ENCODE data around the gene USP10. TPM values are rescaled to one million over a fixed set of nuclear protein-coding genes. Genes with fewer than 3 reads are reported as not detected.

USP10 gene
- total RNA-seq, 5 donors from 2014 or later (not counting 1 experiment from before 2014, with no cell fraction given), result 80.4 to 122 (median 104) TPM

GRCh38 chr16:84823484-84823883 lies 123.7 kb downstream of the USP10 start:
- Histone ChIP-seq H3K27ac (ENCODE audit: low read length) (no peak overlapping the region), H3K4me1 (ENCODE audit: control insufficient read depth in 1 of 2, extremely low read depth in 1 of 2, insufficient read depth in 2 of 2, low read length in 2 of 2) (peaks cover 7 to 16% of the 10 kb centered on the region in 2 experiments), H3K36me3 (ENCODE audit: control insufficient read depth in 2 of 2, extremely low read depth in 1 of 2, insufficient read depth in 1 of 2, low read length in 1 of 2) (no peaks in the 10 kb centered on the region), H3K27me3 (replicated peaks in 1 of 2; ENCODE audit: control insufficient read depth in 2 of 2, extremely low read depth in 1 of 2, insufficient read depth in 2 of 2, low read length in 1 of 2) (peaks cover 0 to 77% of the 10 kb centered on the region in 2 experiments), H3K9me3 (no peaks in the 10 kb centered on the region), H3K4me3 (ENCODE audit: control insufficient read depth in 1 of 2, extremely low read depth in 1 of 2, low read length in 1 of 2) (no peak overlapping the region)
- Mint-ChIP-seq H3K36me3 (no peaks in the 10 kb centered on the region), H3K27me3 (peaks cover 17 to 32% of the 10 kb centered on the region in 2 donors), H3K9me3 (no peaks in the 10 kb centered on the region), H3K4me1 (peaks cover 11 to 18% (median 16%) of the 10 kb centered on the region in 3 donors), H3K4me3 (no peak overlapping the region), H3K27ac (no peak overlapping the region)
- CTCF ChIA-PET, result interaction anchor here (0.6 kb wide), 2 partner anchors 16 to 67 kb away, joined by 3 to 4 read pairs; no protein-coding TSS in a partner anchor
- no peak for DNase-seq
- WGBS (ENCODE audit: insufficient coverage), result 82% methylated on average over 5 of the region's 8 CpGs
- POLR2A ChIA-PET, result interaction anchor here in 1 of 2 donors (0.6 kb wide), 1 partner anchor 185 kb away, joined by 4 read pairs; no protein-coding TSS in a partner anchor
- no peak for ATAC-seq (replicated peaks in 1 of 4)

- Histone ChIP-seq H3K4me3 (ENCODE audit: control insufficient read depth in 1 of 2, extremely low read depth in 1 of 2, low read length in 1 of 2) (no peak overlapping the region), H3K9me3 (no peaks in the 10 kb centered on the region), H3K36me3 (ENCODE audit: control insufficient read depth in 2 of 2, extremely low read depth in 1 of 2, insufficient read depth in 1 of 2, low read length in 1 of 2) (no peaks in the 10 kb centered on the region), H3K27me3 (replicated peaks in 1 of 2; ENCODE audit: control insufficient read depth in 2 of 2, extremely low read depth in 1 of 2, insufficient read depth in 2 of 2, low read length in 1 of 2) (peaks cover 0 to 75% of the 10 kb centered on the region in 2 experiments), H3K27ac (ENCODE audit: low read length) (no peak overlapping the region), H3K4me1 (ENCODE audit: control insufficient read depth in 1 of 2, extremely low read depth in 1 of 2, insufficient read depth in 2 of 2, low read length in 2 of 2) (peaks cover 7 to 16% of the 10 kb centered on the region in 2 experiments)
- Mint-ChIP-seq H3K9me3 (no peaks in the 10 kb centered on the region), H3K36me3 (no peaks in the 10 kb centered on the region), H3K27me3 (peaks cover 21 to 36% of the 10 kb centered on the region in 2 donors), H3K4me3 (no peak overlapping the region), H3K4me1 (peaks cover 11 to 18% (median 16%) of the 10 kb centered on the region in 3 donors), H3K27ac (no peak overlapping the region)
- CTCF ChIA-PET, result interaction anchor here in 1 of 2 donors (0.6 kb wide), 1 partner anchor 67 kb away, joined by 4 read pairs; no protein-coding TSS in a partner anchor
- ATAC-seq (replicated peaks in 1 of 4) (no peak), DNase-seq (no peak)
- 38% methylated on average over 4 of the region's 5 CpGs for WGBS (ENCODE audit: insufficient coverage)
- POLR2A ChIA-PET, result interaction anchor here in 1 of 2 donors (0.5 to 0.6 kb wide), 2 partner anchors 184 to 220 kb away, joined by 4 to 7 read pairs; no protein-coding TSS in a partner anchor
Measured at GRCh38 chr16:84823926-84824325, 124.1 kb downstream of the USP10 start.

DNA sequence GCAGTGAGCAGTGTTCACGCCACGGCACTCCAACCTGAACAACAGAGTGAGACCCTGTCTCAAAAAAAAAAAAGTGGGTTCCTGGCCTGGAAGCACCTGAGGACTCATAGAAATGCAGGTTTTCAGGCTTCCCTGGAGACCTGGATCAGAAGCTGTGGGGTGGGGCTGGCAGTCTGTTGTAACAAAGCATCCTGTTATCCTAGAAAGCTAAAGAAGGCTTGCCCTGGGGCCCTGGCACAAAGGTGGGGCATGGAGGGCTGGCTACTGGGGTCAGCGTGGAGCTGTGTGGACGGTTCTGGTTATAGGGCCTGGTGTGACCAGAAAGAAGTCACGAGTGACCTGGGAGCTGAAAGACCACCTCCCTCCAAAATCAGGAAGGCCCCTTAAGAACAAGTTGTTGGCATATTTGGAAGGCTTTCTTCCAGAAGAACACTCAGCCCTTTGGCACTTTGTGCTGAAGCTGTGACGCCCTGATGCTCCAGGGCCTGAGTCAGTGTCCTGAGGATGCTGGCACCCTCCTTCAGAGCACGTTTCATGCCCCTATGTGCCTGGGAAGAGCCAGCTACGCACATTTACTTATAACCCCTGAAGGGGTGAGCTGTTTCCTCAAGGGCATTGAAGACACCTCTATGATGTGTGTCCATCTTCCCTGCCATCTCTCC lies 126.2 kb downstream of the USP10 start:
- Mint-ChIP-seq H3K4me3 (no peak overlapping the region), H3K4me1 (peaks cover 2 to 8% (median 4%) of the 10 kb centered on the region in 3 donors), H3K27me3 (peaks cover 17 to 33% of the 10 kb centered on the region in 2 donors), H3K9me3 (no peaks in the 10 kb centered on the region), H3K27ac (no peak overlapping the region), H3K36me3 (no peaks in the 10 kb centered on the region)
- Histone ChIP-seq H3K9me3 (no peaks in the 10 kb centered on the region), H3K4me1 (ENCODE audit: control insufficient read depth in 1 of 2, extremely low read depth in 1 of 2, insufficient read depth in 2 of 2, low read length in 2 of 2) (peaks cover 0 to 3% of the 10 kb centered on the region in 2 experiments), H3K27me3 (replicated peaks in 1 of 2; ENCODE audit: control insufficient read depth in 2 of 2, extremely low read depth in 1 of 2, insufficient read depth in 2 of 2, low read length in 1 of 2) (peaks cover 2 to 70% of the 10 kb centered on the region in 2 experiments), H3K36me3 (ENCODE audit: control insufficient read depth in 2 of 2, extremely low read depth in 1 of 2, insufficient read depth in 1 of 2, low read length in 1 of 2) (no peaks in the 10 kb centered on the region), H3K4me3 (ENCODE audit: control insufficient read depth in 1 of 2, extremely low read depth in 1 of 2, low read length in 1 of 2) (no peak overlapping the region), H3K27ac (ENCODE audit: low read length) (no peak overlapping the region)
- ATAC-seq (replicated peaks in 1 of 4), result no peak
- POLR2A ChIA-PET, result interaction anchor here in 1 of 2 donors (0.6 kb wide), 1 partner anchor 370 kb away, joined by 3 read pairs; no protein-coding TSS in a partner anchor
- CTCF ChIA-PET, result no interaction called here
- DNase-seq, result no peak
- WGBS (ENCODE audit: insufficient coverage), result 73% methylated on average over 3 of the region's 8 CpGs

DNA sequence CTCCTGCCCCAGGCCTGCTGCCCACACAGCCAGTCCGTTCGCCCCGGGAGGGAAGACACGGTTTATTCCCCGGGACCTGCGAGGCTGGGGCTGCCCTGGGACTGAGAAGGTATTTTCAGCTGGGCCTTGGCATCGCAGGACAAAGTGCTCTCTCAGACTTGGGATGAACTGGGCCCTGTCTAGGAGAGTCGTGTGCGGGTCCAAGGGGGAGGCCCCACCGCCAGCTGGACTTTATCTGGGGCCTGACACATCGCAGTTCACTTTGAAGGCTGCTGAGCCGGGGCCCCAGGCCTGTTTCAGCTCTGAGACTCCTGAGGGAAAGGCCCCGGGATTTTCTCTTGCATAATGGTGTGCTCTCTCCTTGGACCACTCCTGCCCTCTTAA lies 126.8 kb downstream of the USP10 start:
- peaks cover 2 to 66% of the 10 kb centered on the region in 2 experiments for H3K27me3 ChIP-seq (replicated peaks in 1 of 2; ENCODE audit: control insufficient read depth in 2 of 2, extremely low read depth in 1 of 2, insufficient read depth in 2 of 2, low read length in 1 of 2)
- no peak overlapping the region for H3K4me3 ChIP-seq (ENCODE audit: control insufficient read depth in 1 of 2, extremely low read depth in 1 of 2, low read length in 1 of 2)
- WGBS (ENCODE audit: insufficient coverage), result 94% methylated on average over 12 of the region's 13 CpGs
- Mint-ChIP-seq H3K36me3 (no peaks in the 10 kb centered on the region), H3K9me3 (no peaks in the 10 kb centered on the region), H3K4me3 (no peak overlapping the region), H3K4me1 (peaks cover 0 to 4% (median 0%) of the 10 kb centered on the region in 3 donors), H3K27ac (no peak overlapping the region), H3K27me3 (peaks cover 17 to 30% of the 10 kb centered on the region in 2 donors)
- no peak overlapping the region for H3K27ac ChIP-seq (ENCODE audit: low read length)
- no peaks in the 10 kb centered on the region for H3K9me3 ChIP-seq
- no peaks in the 10 kb centered on the region for H3K36me3 ChIP-seq (ENCODE audit: control insufficient read depth in 2 of 2, extremely low read depth in 1 of 2, insufficient read depth in 1 of 2, low read length in 1 of 2)
- CTCF ChIA-PET, result no interaction called here
- no peak for ATAC-seq (replicated peaks in 1 of 4)
- POLR2A ChIA-PET, result no interaction called here
- H3K4me1 ChIP-seq (ENCODE audit: control insufficient read depth in 1 of 2, extremely low read depth in 1 of 2, insufficient read depth in 2 of 2, low read length in 2 of 2), result no peaks in the 10 kb centered on the region
- DNase-seq, result no peak

- no peaks in the 10 kb centered on the region for H3K9me3 Mint-ChIP-seq
- ATAC-seq (replicated peaks in 1 of 4) (no peak), DNase-seq (no peak)
- POLR2A ChIA-PET, result no interaction called here
- Histone ChIP-seq H3K27me3 (replicated peaks in 1 of 2; ENCODE audit: control insufficient read depth in 2 of 2, extremely low read depth in 1 of 2, insufficient read depth in 2 of 2, low read length in 1 of 2) (peaks cover 2 to 62% of the 10 kb centered on the region in 2 experiments), H3K9me3 (no peaks in the 10 kb centered on the region), H3K4me3 (ENCODE audit: control insufficient read depth in 1 of 2, extremely low read depth in 1 of 2, low read length in 1 of 2) (no peak overlapping the region), H3K27ac (ENCODE audit: low read length) (no peak overlapping the region), H3K4me1 (ENCODE audit: control insufficient read depth in 1 of 2, extremely low read depth in 1 of 2, insufficient read depth in 2 of 2, low read length in 2 of 2) (no peaks in the 10 kb centered on the region), H3K36me3 (ENCODE audit: control insufficient read depth in 2 of 2, extremely low read depth in 1 of 2, insufficient read depth in 1 of 2, low read length in 1 of 2) (no peaks in the 10 kb centered on the region)
- CTCF ChIA-PET, result no interaction called here
- H3K27me3 Mint-ChIP-seq, result peaks cover 17 to 28% of the 10 kb centered on the region in 2 donors
- no peak overlapping the region for H3K4me3 Mint-ChIP-seq
- H3K36me3 Mint-ChIP-seq, result no peaks in the 10 kb centered on the region
- no peaks in the 10 kb centered on the region for H3K4me1 Mint-ChIP-seq
- 80% methylated on average over 12 of the region's 16 CpGs for WGBS (ENCODE audit: insufficient coverage)
- no peak overlapping the region for H3K27ac Mint-ChIP-seq
Measured at GRCh38 chr16:84827131-84827574, 127.4 kb downstream of the USP10 start.

- CTCF ChIA-PET, result no interaction called here
- DNase-seq (no peak), ATAC-seq (replicated peaks in 1 of 4) (no peak)
- WGBS (ENCODE audit: insufficient coverage), result 84% methylated on average over 11 of the region's 15 CpGs
- no peaks in the 10 kb centered on the region for H3K36me3 Mint-ChIP-seq
- H3K4me3 ChIP-seq (ENCODE audit: control insufficient read depth in 1 of 2, extremely low read depth in 1 of 2, low read length in 1 of 2), result no peak overlapping the region
- H3K4me1 ChIP-seq (ENCODE audit: control insufficient read depth in 1 of 2, extremely low read depth in 1 of 2, insufficient read depth in 2 of 2, low read length in 2 of 2), result no peaks in the 10 kb centered on the region
- no peaks in the 10 kb centered on the region for H3K4me1 Mint-ChIP-seq
- H3K27ac ChIP-seq (ENCODE audit: low read length), result no peak overlapping the region
- POLR2A ChIA-PET, result no interaction called here
- peaks cover 12 to 30% of the 10 kb centered on the region in 2 donors for H3K27me3 Mint-ChIP-seq
- no peaks in the 10 kb centered on the region for H3K9me3 ChIP-seq
- no peak overlapping the region for H3K4me3 Mint-ChIP-seq
- H3K27me3 ChIP-seq (replicated peaks in 1 of 2; ENCODE audit: control insufficient read depth in 2 of 2, extremely low read depth in 1 of 2, insufficient read depth in 2 of 2, low read length in 1 of 2), result peaks cover 2 to 59% of the 10 kb centered on the region in 2 experiments
- H3K36me3 ChIP-seq (ENCODE audit: control insufficient read depth in 2 of 2, extremely low read depth in 1 of 2, insufficient read depth in 1 of 2, low read length in 1 of 2), result no peaks in the 10 kb centered on the region
- H3K27ac Mint-ChIP-seq, result no peak overlapping the region
- H3K9me3 Mint-ChIP-seq, result no peaks in the 10 kb centered on the region
Measured at GRCh38 chr16:84827897-84828296, 128.1 kb downstream of the USP10 start.
